HepG2 (cell line): ENCODE results near the gene USE1. TPM values are rescaled to one million over a fixed set of nuclear protein-coding genes. Genes with fewer than 3 reads are reported as not detected.

Source experiments
- CEBPZ ChIP-seq: IDR thresholded peaks from 2 replicates; pipeline ENCODE4 v1.6.1; 2012; ENCODE audit warnings: low read length, improper control_type of control experiment
- ELF3 ChIP-seq: IDR thresholded peaks from 2 replicates; pipeline ENCODE4 v1.6.1; 2016; ENCODE audit warnings: missing genetic modification reagents, missing compliant biosample characterization
- HIC2 ChIP-seq: sonication (generic); formaldehyde crosslinking; IDR thresholded peaks from 2 replicates; pipeline ENCODE4 v1.9.0; 2022; ENCODE audit warnings: low read depth, missing genetic modification reagents
- MIER3 ChIP-seq: IDR thresholded peaks from 2 replicates; pipeline ENCODE4 v1.6.1; 2016; ENCODE audit warnings: missing compliant biosample characterization, borderline replicate concordance
- MYPOP ChIP-seq: sonication (generic); formaldehyde crosslinking; IDR thresholded peaks from 2 replicates; pipeline ENCODE4 v1.8.1; 2023; ENCODE audit warnings: mild to moderate bottlenecking, moderate library complexity, missing genetic modification reagents
- NR1H2 ChIP-seq: sonication (generic); formaldehyde crosslinking; IDR thresholded peaks from 2 replicates; pipeline ENCODE4 v1.8.1; 2022; ENCODE audit warnings: low read depth, missing genetic modification reagents, borderline replicate concordance
- PRDM10 ChIP-seq: sonication (generic); formaldehyde crosslinking; IDR thresholded peaks from 2 replicates; pipeline ENCODE4 v1.4.0; 2020; ENCODE audit warnings: low read depth, missing genetic modification reagents
- PRPF4 ChIP-seq: fragments of 200-400 bp; formaldehyde crosslinking; IDR thresholded peaks from 2 replicates; pipeline ENCODE4 v1.6.1; 2016; ENCODE audit warnings: low read length, low read depth; ENCODE audit not compliant: poor library complexity, severe bottlenecking
- SP4 ChIP-seq: sonication (generic); formaldehyde crosslinking; IDR thresholded peaks from 2 replicates; pipeline ENCODE4 v1.8.1; 2023; ENCODE audit warnings: mild to moderate bottlenecking, missing genetic modification reagents
- TBX2 ChIP-seq: sonication (generic); formaldehyde crosslinking; IDR thresholded peaks from 2 replicates; pipeline ENCODE4 v1.5.0; 2020; ENCODE audit warnings: missing genetic modification reagents, mild to moderate bottlenecking, borderline replicate concordance
- TFE3 ChIP-seq: IDR thresholded peaks from 2 replicates; pipeline ENCODE4 v1.6.1; 2016
- ZNF234 ChIP-seq: sonication (generic); formaldehyde crosslinking; conservative IDR thresholded peaks from 2 replicates; pipeline ENCODE4 v1.5.1; 2020; ENCODE audit warnings: mild to moderate bottlenecking, missing genetic modification reagents
- ZNF431 ChIP-seq: sonication (generic); formaldehyde crosslinking; IDR thresholded peaks from 2 replicates; pipeline ENCODE4 v1.9.0; 2022; ENCODE audit warnings: missing genetic modification reagents, low read depth, mild to moderate bottlenecking, borderline replicate concordance
- ZNF576 ChIP-seq: sonication (generic); formaldehyde crosslinking; IDR thresholded peaks from 2 replicates; pipeline ENCODE4 v1.4.0; 2020; ENCODE audit warnings: mild to moderate bottlenecking, missing genetic modification reagents
- ZNF749 ChIP-seq: sonication (generic); formaldehyde crosslinking; IDR thresholded peaks from 2 replicates; pipeline ENCODE4 v1.8.0; 2022; ENCODE audit warnings: mild to moderate bottlenecking, missing genetic modification reagents, moderate library complexity, borderline replicate concordance
- polyA plus RNA-seq, 8 experiments: library from polyadenylated mRNA; depleted of rRNA in 3 of 8; stranded (reverse) in 7 of 8; unstranded in 1 of 8; fragments of >200 nt; fragmentation: Illumina TruSeq in 4 of 8; extraction: Trizol in 4 of 8; gene quantifications; 2 replicates each; pipeline versions ENCODE4 v1.2.1 to v1.2.3, GENCODE V29; 2011 to 2016; ENCODE audit warnings: low read depth in 4 of 8, missing spikeins in 1 of 8, mixed read lengths in 1 of 8; ENCODE audit not compliant: insufficient read depth in 1 of 8
- total RNA-seq, 5 experiments: library from RNA; depleted of rRNA; stranded (reverse); fragments of >200 nt; fragmentation: Illumina TruSeq; extraction: Trizol; gene quantifications; 2 replicates each; pipeline ENCODE4 v1.2.3, GENCODE V29; 2016; ENCODE audit warnings: low read depth in 1 of 5

USE1 gene
- total and polyA plus RNA-seq, 2 of the 13 experiments (the other 11 are each of a cell fraction or from before 2014, with no cell fraction given) = 9.9 to 17.6 TPM

GRCh38 chr19:17226002-17226933 lies 11.1 kb downstream of the USE1 start, which contains the start of gene OCEL1 (continued):
- TF ChIP-seq CEBPZ (no peak), HIC2 (CRISPR knock-in tag) (peak; percentile 52), PRDM10 (CRISPR knock-in tag) (peak; percentile 88), ZNF576 (no peak), ZNF234 (CRISPR knock-in tag) (peak; percentile 77; the same call in 1 of the 2 replicates), TBX2 (peak; percentile 84), ZNF431 (CRISPR knock-in tag) (peak; percentile 92), ZNF749 (CRISPR knock-in tag) (no peak), ELF3 (peak; percentile 83), MIER3 (CRISPR knock-in tag) (peak; percentile 84; the same call in 1 of the 2 replicates), TFE3 (CRISPR knock-in tag) (peak; percentile 32; the same call in 1 of the 2 replicates), SP4 (CRISPR knock-in tag) (peak; percentile 91), MYPOP (CRISPR knock-in tag) (peak; percentile 66), NR1H2 (CRISPR knock-in tag) (no peak), PRPF4 (no peak)
